RWPE2 (cell line): Measurements from ENCODE around the gene TBL2.
A peak's percentile ranks its signal among the peaks of the same experiment; 100 is the strongest.
"Not testable (repeated sequence)": the region's sequence is repeated elsewhere in the genome, so short reads cannot be mapped to it uniquely, and the experiment has no call there.

Experiments used
- ATAC-seq: fragments of 200-7000 bp; cut with Tn5 transposase; 3 replicates; pipeline ENCODE4 v1.9.1; 2021; ENCODE audit warnings: low read depth
- DNase-seq: peaks from one replicate; pipeline ENCODE4 v3.0.0-alpha.2; 2020; ENCODE audit warnings: low spot score
- H3K27ac ChIP-seq: fragments of 450-650 bp; 2 replicates; pipeline ENCODE4 v1.5.1; 2017; ENCODE audit warnings: mild to moderate bottlenecking; ENCODE audit not compliant: poor library complexity, severe bottlenecking
- H3K27me3 ChIP-seq: fragments of 250-450 bp; sonication (Bioruptor Pico); 2 replicates; pipeline ENCODE4 v1.5.1; 2021; ENCODE audit warnings: mild to moderate bottlenecking, moderate library complexity; ENCODE audit not compliant: insufficient read depth, poor library complexity, severe bottlenecking
- H3K36me3 ChIP-seq: fragments of 250-450 bp; sonication (Bioruptor Pico); 2 replicates; pipeline ENCODE4 v1.5.1; 2020; ENCODE audit warnings: low read depth, mild to moderate bottlenecking, moderate library complexity
- H3K4me1 ChIP-seq: fragments of 250-450 bp; sonication (Bioruptor Pico); 2 replicates; pipeline ENCODE4 v1.5.1; 2021; ENCODE audit warnings: mild to moderate bottlenecking, moderate library complexity; ENCODE audit not compliant: insufficient read depth, poor library complexity, severe bottlenecking
- H3K4me3 ChIP-seq: fragments of 250-450 bp; sonication (Bioruptor Pico); 2 replicates; pipeline ENCODE4 v1.5.1; 2021; ENCODE audit warnings: mild to moderate bottlenecking, moderate library complexity; ENCODE audit not compliant: severe bottlenecking
- H3K9me3 ChIP-seq: fragments of 250-450 bp; sonication (Bioruptor Pico); 2 replicates; pipeline ENCODE4 v1.5.1; 2021; ENCODE audit warnings: mild to moderate bottlenecking, moderate library complexity; ENCODE audit not compliant: severe bottlenecking
- CTCF ChIP-seq: fragments of 450-650 bp; IDR thresholded peaks from one replicate; pipeline ENCODE4 v1.5.1; 2017; ENCODE audit warnings: mild to moderate bottlenecking, moderate library complexity; ENCODE audit not compliant: poor library complexity, severe bottlenecking

Gene TBL2

DNA sequence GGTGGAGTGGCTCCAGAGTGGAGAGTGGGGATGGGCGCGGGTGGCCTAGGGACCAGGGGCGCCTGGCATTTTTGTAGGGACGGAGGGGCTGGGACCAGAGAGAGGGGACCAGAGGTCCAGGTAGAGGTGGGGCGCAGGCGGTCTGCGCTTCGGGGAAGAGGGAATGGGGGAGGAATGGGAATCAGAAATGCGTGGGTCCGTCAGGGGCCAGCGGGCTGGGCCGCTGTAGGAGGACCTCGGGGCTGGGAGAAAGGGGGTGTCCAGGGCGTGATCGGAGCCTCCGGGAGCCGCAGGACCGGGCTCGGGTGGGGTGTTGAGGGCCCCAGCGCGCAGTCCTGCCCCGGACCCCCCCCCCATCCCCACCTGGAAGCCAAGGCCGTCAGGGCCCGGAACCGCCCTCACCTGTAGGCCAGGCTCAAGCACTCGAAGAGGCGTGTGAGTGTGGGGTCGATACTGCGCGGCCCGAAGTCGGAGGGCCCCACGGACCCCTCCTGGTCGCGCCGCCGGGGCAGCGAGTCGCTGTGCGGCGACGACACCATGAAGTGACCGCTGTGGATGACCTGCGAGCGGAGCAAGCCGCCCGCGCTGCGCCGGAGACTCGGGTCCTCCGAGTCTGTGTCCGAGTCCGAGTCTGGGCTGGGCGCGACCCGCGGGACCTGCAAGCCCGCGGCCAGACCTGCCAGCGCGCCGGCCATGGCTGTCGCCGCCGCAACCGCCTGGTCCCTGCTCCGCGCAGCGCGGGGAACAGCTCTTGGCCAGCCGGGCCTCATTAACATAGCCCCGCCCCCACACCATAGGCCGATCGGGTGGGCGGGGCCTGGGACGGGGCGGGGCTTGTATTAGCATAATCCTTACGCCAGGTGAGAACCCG lies 45.7 kb upstream of the TBL2 start, which contains the start of gene MLXIPL:
MLXIPL (minus strand) TSS at position 725 of the 871 bp plus-strand sequence; CDS start at position 695, 30 bp downstream.
- no peaks in the 10 kb centered on the region for H3K9me3 ChIP-seq
- no peak for TF ChIP-seq CTCF
- no peak within 1 kb of the TSS for H3K27ac ChIP-seq
- peak; percentile 90 for DNase-seq
- peaks cover 12% of the 10 kb centered on the region for H3K27me3 ChIP-seq
- H3K4me1 ChIP-seq = no peaks in the 10 kb centered on the region
- no peaks in the 10 kb centered on the region for H3K36me3 ChIP-seq
- H3K4me3 ChIP-seq = peak within 1 kb of the TSS; percentile 40
- peak; percentile 92 for ATAC-seq

GRCh38 chr7:73622909-73623797 lies 44.8 kb upstream of the TBL2 start:
- Histone ChIP-seq H3K27me3 (peaks cover 12% of the 10 kb centered on the region), H3K9me3 (no peaks in the 10 kb centered on the region), H3K4me1 (no peaks in the 10 kb centered on the region), H3K4me3 (no peak overlapping the region), H3K27ac (no peak overlapping the region), H3K36me3 (no peaks in the 10 kb centered on the region)
- DNase-seq = no peak
- ATAC-seq = no peak
- no peak for TF ChIP-seq CTCF

DNA sequence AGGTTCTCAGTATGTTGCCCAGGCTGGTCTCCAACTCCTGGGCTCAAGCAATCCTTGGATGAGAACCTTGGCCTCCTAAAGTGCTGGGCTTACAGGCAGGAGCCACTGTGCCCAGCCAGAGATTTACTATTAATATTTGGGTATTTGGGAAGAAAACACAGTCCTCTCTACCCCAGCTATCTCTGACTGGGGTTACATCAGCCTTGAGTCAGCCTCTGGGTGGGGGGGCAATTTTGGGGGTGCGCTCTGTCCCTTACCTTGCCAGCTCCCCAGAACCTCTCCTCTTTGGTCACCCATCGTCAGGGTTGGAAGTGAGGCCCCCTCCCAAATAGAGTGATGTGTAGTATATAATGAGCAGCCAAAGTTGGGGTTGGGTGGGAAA lies 44.1 kb upstream of the TBL2 start:
- Histone ChIP-seq H3K27me3 (peaks cover 12% of the 10 kb centered on the region), H3K27ac (no peak overlapping the region), H3K36me3 (no peaks in the 10 kb centered on the region), H3K4me1 (no peaks in the 10 kb centered on the region), H3K9me3 (no peaks in the 10 kb centered on the region), H3K4me3 (no peak overlapping the region)
- ATAC-seq (no peak), DNase-seq (no peak)
- TF ChIP-seq CTCF = no peak

DNA sequence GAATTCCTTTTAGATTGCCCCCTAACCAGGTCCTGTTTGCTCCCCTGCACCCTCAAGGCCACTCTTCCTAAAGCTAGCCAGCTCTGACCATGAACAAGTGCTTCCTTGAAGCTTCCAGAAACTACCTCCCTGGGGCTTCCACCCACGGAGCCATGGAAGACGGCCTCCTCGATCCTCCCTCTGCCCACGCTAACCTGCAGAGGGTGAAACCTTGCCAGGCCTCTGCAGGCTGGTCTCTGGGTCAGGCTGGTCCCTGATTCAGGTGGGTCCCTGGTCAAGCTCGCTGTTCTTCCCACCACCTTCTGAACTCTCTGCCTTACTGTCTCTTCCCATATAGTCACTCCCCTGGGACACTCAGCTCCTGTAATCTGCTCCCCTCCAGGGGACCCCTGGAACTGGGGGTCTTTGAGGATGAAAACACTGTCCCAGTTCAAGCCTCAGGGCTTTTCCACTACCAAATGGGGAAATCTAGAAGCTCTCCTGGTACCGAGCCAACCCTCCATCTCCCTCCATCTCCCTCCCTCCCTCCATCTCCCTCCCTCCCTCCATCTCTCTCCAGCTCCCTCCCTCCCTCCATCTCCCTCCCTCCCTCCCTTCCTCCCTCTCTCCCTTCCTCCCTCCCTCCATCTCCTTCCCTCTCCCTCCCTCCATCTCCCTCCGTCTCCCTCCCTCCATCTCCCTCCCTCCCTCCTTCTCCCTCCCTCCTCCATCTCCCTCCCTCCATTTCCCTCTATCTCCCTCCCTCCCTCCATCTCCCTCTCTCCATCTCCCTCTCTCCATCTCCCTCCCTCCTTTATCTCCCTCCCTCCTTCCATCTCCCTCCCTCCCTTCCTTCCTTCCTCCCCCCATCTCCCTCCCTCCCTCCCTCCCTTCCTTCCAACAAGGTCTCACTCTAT lies 43.0 kb upstream of the TBL2 start:
- ATAC-seq = no peak
- no peaks in the 10 kb centered on the region for H3K9me3 ChIP-seq
- no peak overlapping the region for H3K4me3 ChIP-seq
- H3K4me1 ChIP-seq = no peaks in the 10 kb centered on the region
- no peak for TF ChIP-seq CTCF
- peaks cover 12% of the 10 kb centered on the region for H3K27me3 ChIP-seq
- DNase-seq = no peak
- no peak overlapping the region for H3K27ac ChIP-seq
- no peaks in the 10 kb centered on the region for H3K36me3 ChIP-seq

DNA sequence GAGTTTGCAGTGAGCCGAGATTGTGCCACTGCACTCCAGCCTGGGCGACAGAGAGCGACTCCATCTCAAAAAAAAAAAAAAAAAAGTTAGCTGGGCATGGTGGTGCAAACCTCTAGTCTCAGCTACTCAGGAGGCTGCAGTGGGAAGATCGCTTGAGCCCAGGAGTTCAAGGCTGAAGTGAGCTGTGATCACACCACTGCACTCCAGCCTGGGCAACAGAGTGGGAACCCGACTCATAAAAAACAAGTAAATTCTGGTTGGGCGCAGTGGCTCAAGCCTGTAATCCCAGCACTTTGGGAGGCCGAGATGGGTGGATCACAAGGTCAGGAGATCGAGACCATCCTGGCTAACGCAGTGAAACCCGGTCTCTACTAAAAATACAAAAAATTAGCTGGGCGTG lies 41.0 kb upstream of the TBL2 start:
- peaks cover 12% of the 10 kb centered on the region for H3K27me3 ChIP-seq
- ATAC-seq, H3K4me1 ChIP-seq, H3K4me3 ChIP-seq, H3K9me3 ChIP-seq, DNase-seq, H3K36me3 ChIP-seq, H3K27ac ChIP-seq: not testable (repeated sequence)
